Stimulated activated CD4-positive, alpha-beta T cell treated with anti-CD3 and anti-CD28 coated beads, Interleukin-1b, Interleukin-23, amount 100 ng/mL, for 48 hours (primary cell): Measurements from ENCODE around the gene PTPN5.

Experiments used
- DNase-seq: peaks from one replicate; pipeline ENCODE4 v3.0.0-alpha.2; 2020

Gene PTPN5

DNA sequence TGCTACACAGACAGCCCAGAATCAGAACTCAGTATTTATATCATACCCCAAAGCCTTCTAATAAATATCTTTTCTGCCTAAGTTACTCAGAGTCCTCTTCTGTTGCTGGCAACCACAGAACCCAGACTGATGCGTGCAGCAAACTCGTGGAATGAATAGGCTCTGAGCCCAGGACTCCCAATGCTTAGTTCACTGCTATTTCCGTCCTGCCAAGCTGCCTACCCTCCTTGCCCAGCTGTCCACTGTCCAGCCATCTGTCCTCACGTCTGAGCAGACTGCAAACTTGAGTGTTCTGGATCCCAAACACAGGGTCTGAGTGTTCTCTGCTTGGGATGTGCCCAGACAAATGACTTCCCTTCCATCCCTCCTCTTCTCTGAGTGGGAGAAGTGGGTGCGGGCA, 19.4 kb downstream of the PTPN5 start:
- no peak for DNase-seq

DNA sequence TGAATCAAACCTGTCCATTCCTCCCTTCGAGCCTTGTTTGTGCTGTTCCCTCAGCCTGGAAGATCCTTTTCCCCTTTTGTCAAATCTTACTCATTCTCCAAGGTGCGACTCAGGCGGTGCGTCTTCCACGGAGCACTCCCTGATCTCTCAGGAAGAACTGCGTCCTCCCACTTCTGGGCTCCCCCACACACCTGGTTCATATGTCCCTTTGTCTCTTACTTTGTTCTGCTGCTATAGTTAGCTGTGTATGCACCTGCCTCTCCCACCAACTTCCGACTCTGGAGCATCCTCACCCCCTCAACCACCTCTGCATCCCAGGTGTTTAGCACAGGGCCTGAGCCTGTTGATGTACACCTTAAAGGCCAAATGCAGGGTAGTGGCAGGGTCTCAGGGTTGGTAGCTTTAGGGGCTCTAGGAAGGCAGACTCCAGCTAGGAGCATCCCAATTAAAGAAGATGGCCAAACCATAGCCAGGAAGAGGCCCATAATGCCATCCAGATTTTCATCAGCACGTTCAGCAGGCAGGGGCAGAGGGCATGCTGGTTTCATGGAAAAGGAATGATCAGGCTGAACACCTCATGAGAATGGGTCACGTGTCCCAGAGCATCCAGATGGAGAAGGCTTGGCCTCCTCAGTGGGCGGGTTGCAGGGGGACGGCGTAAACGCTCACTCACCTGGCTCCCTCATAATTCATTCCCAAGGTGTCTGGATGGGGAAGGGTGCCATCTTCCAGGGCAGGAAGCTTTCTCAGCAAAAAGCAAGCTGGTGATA, 20.1 kb downstream of the PTPN5 start:
- no peak for DNase-seq

DNA sequence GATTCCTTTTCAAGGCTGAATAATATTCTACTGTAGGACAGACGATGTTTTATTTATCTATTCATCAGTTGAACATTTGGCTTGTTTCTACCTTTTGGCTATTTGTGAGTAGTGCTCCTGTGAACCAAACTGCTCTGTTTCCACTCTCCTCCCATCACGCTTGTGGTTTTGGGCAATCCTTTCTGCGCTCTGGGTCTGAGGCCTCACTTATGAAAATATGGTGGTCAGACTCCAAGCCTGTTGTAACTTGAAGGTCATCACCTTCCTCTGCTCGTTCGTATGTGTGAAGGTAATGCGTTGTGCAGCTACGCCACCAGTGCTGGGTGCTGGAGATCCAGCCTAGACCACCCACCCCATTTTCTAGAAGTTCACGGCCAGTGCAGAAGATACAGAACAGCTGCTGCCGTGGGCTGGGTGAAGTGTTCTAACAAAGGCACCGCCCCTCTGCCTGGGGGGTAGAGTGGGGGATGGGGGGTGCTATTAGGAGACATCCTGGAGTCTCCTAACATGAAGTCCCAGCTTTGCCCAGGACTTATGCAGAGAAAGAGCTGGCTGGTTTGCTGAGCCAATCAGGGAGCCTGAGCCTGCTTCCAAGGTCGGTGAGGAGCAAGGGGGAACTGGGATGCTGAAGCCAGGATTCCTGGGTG, 21.0 kb downstream of the PTPN5 start:
- DNase-seq: no peak

DNA sequence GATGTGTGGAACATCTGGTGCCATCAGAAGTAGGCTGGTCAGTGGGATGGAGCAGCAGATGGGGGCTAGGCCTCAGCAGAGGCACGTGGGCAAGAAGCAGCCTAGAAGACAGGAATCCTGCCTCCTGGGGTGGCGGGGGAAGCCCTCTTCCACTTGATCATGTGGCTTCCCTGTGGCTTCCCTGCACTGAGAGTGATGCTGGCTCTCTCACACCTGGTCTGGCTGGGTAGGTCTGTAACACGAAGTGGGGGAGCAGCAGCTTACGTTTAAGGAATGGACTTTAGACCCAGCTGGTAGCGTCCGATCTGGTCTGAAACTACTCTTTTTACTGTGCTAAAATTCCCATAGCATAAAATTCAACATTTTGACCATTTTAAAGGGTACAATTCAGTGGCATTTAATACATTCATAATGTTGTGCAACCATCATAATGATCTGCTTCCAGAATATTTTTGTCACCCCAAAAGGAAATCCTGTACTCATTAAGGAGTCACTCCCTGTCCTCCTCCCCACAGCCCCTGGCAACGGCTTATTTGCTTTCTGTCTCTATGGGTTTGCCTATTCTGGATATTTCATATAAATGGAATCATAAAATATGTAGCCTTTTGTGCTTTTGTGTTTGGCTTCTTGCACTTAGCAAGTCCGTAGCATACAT, 21.7 kb downstream of the PTPN5 start:
- DNase-seq: no peak

DNA sequence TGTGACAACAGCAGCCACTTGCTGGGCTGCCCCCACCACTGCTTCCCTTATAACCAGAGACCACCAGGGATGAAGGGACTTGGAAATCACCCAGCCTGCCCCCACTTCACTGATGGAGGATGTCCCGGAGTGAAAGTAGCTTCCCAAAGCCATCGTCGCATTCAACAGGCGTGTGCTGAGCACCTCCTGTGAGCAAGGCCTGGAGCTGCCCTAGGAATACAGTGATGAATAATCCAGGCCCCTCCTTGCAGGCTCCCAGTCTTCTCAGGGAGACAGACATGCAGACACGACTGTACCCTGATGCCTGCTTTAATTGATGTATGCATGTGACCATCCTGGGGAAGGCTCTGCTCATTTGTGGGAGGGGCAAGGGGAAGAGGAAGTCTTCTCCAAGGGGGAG, 22.6 kb downstream of the PTPN5 start:
- no peak for DNase-seq

DNA sequence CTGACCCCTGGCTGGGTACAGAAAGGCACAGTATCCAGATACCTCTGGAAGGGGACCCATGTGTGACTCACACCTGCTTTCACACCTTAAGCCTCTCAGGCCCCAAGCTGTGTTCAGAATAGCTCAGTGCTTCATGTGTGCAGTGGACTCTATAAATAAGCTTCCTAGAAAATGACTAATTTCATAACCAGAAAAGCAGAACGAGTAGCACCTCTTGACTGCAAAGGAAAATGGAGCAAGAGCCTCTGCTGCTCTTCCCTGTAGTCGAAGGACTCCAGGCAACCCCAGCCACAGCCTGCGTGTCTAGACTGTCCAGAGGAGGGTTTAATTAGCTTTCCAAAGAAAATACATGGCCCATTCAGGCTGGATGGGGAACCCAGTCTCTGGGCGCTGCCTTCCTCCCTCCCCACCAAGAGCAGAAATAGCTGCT, 23.1 kb downstream of the PTPN5 start:
- DNase-seq: no peak

DNA sequence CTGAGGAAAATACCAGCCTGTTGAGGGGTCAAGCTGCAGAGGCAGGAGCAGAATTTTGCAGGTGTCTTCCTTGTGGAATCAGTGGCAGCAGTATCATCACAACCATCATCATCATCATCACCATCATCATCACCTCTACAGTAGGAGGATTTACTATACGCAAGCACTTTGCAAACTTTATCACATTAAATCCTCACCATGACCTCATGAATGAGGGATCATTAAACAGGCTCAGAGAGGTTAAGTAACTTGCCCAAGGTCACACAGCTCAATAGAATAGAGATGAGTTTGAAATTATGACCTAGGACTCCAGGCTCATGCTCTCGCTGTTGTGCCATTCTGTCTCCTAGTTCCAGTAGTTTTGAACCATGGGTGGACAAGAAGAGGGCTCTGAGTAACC, 25.6 kb downstream of the PTPN5 start:
- no peak for DNase-seq

DNA sequence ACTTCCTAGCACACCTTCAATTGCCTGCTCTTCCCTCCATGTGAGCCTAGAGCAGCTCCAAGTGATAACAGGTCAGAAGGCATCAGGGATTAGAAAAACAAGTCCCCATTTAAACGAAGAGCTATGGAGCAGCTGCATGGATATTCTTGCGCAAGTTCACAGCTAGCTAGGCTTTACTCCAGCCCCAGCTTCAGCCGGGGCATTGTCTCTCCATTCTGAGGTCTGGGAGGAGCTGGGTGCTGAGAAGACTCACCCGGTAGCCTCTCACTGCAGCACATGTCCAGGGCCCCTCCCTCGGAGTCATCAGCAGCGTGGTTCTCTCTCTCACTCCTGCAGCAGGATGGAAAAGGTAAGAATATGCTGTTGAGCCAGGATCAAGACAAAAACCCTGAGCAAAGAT, 26.0 kb downstream of the PTPN5 start:
- no peak for DNase-seq

DNA sequence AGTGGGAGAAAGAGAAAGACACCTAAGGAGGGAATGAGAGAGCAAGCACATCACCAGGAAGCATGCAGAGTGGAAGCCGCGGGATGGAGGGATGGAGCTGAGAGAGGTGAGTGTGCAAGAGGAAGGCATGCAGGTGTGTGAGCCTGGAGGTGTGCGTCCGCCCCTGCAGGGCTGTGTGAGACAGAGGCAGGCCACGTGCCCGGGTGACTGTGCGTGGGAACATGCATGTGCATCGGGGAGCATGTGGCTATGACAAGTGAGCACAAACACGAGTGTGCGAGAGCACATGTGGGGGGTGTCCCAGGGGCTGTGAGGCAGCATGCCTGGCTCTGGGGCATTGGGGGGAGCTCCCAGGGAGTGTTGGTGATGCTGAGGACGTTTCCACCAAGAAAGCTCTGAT, 29.9 kb downstream of the PTPN5 start:
- DNase-seq: no peak

DNA sequence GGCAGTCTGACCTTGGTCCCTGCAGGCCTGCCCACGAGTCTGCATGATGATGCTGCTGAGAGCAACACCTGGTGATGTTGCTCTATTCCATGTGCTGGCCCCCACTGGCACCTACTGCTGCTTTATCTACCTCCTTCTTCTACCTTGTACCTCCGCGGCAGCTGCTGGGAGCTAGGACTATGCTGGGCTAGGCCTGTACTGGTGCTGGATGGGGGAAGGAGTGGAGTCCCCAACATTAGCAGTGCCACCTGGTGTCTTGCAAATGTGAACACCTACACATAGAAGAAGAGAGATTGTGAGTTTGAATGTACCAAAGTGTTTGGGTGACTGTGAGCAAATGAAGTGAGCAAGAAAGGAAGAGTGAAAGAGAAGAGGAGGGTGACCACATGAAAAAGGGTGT, 30.5 kb downstream of the PTPN5 start:
- no peak for DNase-seq

DNA sequence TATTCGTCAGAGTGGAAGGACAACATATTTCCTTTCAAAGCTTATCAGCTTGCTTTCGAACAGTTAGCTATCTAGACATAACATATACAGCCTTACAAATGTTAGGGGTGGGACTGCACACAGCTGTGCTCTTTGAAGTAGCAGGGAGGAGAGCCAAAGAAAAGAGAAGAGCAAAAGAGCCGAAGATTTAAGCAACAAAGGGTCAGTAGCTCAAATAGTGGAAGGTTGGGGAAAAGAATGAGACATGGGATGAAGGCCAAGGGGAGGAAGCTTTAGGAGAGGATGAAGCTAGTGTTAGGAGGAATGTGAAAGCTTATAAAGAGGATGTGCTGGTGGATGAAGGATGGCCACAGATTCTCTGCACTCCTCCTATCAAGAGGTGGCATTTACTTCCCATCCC, 33.8 kb downstream of the PTPN5 start:
- no peak for DNase-seq

DNA sequence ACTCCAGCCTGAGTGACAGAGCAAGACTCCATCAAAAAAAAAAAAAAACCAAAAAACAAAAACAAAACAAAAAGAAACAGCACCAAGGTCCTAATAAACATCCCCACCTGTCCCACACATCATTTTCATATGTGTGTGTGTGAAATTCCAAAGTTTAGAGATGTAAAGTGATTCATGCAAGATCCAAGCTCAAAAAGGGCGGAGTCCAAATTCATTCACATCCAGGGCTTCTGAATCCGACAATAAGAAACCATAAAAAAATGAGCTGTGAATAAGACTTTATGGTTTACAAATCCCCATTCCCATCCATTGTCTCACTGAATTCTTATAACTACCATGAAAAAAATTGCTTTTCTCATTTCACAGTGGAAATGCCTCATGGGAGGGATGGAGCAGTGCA, 34.7 kb downstream of the PTPN5 start:
- no peak for DNase-seq

DNA sequence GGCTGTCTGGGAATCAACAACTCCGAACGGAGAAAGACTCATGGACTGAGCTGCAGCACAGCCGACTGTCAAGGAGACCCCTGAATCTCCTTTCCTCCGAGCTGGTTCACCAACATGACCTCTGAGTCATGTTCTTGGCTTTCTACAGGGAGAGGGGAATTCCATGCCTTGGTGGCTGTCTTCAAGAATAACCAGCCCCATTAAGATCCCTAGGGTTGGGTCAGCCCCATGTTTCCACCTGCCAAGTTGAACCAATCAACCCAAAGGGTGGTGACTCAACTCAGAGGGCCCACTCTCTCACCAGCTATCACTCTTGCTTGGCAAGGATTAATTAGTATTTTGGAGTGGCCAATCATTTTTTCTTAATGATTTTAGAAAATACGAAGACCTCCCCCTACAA, 37.3 kb downstream of the PTPN5 start:
- no peak for DNase-seq

DNA sequence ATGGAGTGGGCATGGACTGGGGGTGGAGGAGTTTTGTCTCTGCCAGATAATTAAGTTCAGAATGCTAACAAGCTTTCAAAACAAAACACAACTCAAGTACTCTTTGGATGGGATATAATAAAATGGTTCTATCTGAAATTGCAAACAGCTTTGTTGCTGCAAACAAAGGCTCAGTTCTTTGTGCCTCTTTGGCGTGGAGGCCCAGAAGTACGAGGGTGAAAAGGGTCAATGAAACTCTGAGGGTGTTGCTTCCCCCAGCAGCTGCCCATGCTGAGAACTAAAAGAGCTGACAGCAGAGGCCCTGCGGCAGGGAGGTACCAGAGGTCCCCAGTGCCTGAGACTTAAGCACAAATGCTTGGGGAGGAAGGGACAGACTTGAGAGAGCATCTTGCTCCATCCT, 39.1 kb downstream of the PTPN5 start:
- no peak for DNase-seq

DNA sequence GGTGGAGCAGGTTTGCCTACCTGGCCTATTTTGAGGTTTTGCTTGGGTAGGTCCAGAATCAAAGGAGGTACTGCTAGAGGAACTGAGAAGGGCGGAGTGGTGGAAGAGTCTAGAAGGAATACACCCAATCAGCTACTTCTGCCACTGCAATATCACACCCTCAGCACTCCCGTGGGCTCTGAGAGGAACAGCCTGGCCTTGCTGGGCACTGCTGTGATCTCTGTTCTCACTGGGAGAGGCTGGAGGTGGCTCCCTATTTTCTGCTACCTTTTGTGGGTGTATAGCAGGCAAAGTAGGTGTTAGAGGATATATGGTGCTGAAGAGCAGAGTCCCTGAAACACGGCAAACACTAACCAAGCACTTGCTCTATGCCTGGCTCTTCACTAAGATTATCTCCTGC, 40.7 kb downstream of the PTPN5 start:
- no peak for DNase-seq

DNA sequence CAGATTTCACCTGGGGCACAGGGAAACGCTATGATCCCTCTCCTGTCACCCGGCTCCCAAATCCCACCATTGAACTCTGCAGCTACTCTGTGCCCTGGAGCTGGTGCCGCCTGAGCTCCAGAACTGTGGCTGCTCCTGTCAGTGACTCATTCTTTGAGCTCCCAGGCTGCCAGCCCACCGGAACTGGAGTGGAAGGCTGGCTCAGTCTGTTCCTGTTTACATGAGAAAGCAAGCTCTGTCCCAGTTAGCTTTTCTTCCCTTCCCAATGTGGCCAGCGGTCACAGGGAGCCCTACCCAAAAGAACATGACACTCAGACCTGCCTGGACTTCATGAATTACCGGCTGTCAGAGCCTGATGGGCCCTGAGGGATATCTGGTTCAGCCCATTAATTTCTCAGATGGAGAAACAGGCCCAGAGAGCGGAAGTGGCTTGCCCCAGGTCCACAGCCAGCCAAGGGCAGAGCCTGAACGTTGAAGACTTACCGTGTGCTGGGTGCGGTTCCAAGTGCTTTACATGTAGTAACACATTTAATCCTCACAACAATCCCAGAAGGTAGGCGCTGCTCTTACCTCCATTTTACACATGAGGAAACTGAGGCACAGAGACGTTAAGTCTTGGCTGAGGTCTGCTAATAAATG, 41.8 kb downstream of the PTPN5 start:
- no peak for DNase-seq

DNA sequence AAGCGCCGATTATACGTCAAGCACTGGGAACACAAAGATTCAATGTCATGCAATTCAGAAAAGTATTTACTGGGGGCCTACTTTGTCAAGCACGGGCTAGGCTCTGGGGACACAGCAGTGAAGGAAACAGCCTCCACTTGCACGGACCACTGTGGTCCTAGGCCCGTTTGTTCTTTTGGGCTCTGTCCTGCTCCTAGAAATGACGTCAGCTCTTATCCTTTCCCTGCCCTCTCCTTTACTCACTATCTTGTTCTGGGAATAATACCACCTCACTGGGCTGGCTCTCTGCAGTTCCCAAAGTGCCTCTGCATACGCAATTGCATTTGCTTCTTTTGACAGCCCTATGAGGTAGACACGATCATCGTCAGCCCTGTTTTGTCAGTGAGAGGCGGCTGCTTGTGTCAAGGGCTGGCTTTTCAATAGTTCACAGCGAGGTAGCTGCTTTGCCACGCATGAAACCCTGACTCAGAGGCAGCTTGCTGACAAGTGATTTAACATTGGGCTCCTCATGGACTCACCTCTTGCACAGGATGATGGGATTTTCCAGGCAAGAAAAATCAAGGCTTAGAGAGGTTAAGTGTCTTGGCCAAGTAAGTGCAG, 42.7 kb downstream of the PTPN5 start:
- no peak for DNase-seq

DNA sequence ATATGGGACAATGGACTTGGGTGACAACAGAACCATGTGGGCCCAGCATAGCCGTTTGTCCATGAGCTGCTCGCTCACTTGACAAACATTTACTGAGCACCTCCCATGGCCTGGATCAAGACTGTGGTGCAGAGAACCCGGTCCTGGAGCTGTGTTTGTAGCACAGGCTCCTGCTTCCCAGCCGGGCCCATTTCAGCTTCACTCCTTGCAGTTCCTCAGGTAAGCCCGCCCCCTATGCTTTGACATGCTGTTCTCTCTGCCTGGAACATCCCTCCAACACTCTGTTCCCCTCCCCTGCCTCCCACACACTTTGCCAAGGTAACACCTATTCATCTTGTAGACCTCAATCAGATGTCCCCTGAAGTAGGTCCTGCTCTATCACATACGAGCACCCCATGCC, 46.3 kb downstream of the PTPN5 start:
- no peak for DNase-seq

DNA sequence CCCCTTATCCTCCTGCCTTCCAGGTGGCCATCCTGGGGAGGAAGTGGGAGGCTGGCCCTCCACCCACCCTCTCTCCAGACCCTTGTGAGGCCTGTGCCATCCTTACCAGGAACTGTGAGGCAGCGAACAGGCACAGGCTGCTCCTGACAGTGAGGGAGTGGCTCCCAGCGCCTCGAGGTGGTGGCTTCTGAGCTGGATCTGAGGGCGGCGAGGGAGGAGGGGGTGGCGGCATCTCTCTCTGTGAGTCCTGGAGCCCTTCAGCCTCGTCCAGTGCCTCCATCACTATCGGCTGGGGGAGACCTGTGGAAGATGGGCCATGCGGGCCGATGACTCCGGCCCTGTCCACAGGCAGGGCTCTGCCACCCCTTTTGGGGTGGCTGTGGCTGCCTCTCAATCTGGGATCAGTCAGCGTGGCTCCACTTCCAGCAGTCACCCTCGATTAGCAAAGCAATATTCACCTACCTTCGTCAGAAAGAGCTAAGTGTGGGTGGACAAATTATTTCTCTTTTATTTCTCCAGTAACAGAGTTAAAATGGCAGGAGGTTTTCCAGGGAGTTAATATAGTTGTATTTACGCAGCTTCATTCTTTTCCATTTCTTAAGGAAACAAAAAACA, 47.6 kb downstream of the PTPN5 start:
- DNase-seq: no peak

DNA sequence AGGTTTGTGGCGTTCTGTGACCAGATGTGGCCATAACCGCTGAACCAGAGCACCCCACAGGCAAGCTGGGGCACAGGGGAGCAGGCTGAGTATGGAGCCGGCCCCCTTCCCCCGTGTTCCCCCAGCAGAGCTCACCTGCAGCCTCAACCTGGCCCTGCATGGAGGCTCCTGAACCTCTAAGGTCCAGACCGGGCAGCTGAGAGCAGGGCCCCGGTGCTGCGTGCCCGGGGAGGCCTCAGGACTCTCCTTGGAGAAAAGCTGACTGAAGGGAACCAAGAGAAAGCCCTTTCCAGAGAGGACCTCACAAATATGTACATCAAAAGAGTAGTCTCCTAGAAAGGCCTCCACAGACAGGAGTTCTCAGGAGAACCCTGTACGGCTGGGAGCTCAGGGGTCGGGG, 48.2 kb downstream of the PTPN5 start:
- no peak for DNase-seq

DNA sequence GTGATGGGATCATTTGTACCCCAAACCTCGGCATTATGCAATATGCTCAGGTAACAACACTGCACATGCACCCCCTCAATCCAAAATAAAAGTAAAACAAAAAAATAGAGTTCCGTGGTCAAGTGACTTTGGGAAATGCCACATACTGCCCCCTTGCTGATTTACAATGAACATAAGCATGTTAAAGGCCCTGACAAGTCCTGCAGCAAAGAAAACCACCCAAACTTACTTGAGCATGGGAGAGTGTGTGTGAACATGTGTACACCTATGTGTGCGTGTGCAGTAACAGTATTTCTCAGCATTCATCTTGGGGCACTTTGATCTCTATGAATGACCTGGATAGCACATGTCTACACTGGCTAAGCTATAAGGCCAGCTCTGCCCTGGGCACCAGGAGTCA, 49.8 kb downstream of the PTPN5 start:
- no peak for DNase-seq

DNA sequence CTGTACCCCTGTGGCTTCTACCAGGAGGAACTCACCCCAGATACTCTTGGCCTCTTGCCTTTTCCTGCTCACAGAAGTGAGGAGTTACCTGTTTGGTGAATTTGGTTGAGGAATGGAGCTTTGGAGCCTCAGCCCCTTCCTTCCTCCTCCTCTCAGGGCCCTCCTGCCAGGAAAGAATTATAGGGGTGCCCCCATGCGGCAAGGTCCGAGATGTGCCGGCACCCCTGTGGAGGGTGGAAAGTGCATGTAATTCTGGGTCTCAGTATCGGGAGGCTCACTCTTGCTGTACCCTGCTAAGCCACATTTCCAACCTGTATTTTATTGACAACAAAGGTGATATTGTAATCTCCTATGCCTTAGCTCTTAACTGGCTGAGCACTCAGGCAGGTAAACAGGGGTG, 51.9 kb downstream of the PTPN5 start:
- DNase-seq: no peak

DNA sequence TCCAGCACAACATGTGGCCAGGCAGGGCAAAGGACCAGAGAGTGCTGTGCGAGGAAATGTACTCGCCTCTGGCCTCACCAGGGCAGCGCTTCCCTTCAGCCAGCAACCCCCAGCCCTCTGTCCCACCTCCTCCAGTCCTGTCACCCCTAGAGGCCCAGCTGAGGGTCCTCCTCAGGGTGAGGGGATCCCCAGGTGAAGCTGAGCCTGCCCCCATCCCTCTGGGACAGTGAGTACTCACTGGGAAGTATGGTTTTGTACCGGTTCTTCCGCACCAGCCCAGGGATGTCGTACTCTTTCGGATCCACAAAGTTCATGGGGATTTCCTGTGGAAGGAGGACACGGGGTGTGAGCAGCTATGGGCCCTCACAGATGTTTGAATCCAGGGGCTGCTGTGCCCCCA, 54.0 kb downstream of the PTPN5 start:
- DNase-seq: no peak
